Transverse colon (tissue), 4 donors: ENCODE results near the gene ECM2. TPM values are rescaled to one million over a fixed set of nuclear protein-coding genes. Genes with fewer than 3 reads are reported as not detected.

Source experiments
- DNase-seq: peaks from one replicate; pipeline ENCODE4 v3.0.0-alpha.2; 2019
- H3K27ac ChIP-seq, 4 donors: fragments of 200-600 bp; sonication (generic); 2 replicates each; pipeline ENCODE4 v1.5.1; 2016 to 2018; ENCODE audit warnings: inconsistent platforms in 4 of 4
- H3K27me3 ChIP-seq: fragments of 200-600 bp; sonication (generic); 2 replicates; pipeline ENCODE4 v1.5.1; 2017; ENCODE audit warnings: inconsistent platforms
- H3K36me3 ChIP-seq, 4 donors: fragments of 200-600 bp; sonication (generic); 2 replicates each; pipeline ENCODE4 v1.5.1; 2017 to 2019; ENCODE audit warnings: inconsistent platforms in 4 of 4
- H3K4me1 ChIP-seq, 4 donors: fragments of 200-600 bp; sonication (generic); 2 replicates each; pipeline ENCODE4 v1.5.1; 2017 to 2020; ENCODE audit warnings: inconsistent platforms in 4 of 4
- H3K4me3 ChIP-seq, 4 donors: fragments of 200-600 bp; sonication (generic); 1 replicate in 1 of 4; 2 replicates in 3 of 4; pipeline versions ENCODE4 v1.5.1 to v1.6.1; 2017 to 2019; ENCODE audit warnings: inconsistent platforms in 4 of 4
- H3K9me3 ChIP-seq, 2 donors: fragments of 200-600 bp; sonication (generic); 2 replicates each; pipeline ENCODE4 v1.5.1; 2017 to 2019; ENCODE audit warnings: inconsistent platforms in 2 of 2
- EP300 ChIP-seq: sonication (generic); formaldehyde crosslinking; IDR thresholded peaks from one replicate; pipeline ENCODE4 v1.6.1; 2017; ENCODE audit warnings: antibody characterized with exemption, low read depth
- POLR2A ChIP-seq: fragments of 450-650 bp; IDR thresholded peaks from one replicate; pipeline ENCODE4 v1.6.1; 2016; ENCODE audit warnings: antibody characterized with exemption, mild to moderate bottlenecking, moderate library complexity
- POLR2AphosphoS5 ChIP-seq, 3 donors: sonication (generic); formaldehyde crosslinking; IDR thresholded peaks; one replicate each; pipeline ENCODE4 v1.6.1; 2016; ENCODE audit warnings: antibody characterized with exemption in 3 of 3
- WGBS, 2 donors: methylation state at CpG; one replicate each; pipeline ENCODE4 v1.1.5; 2018; ENCODE audit warnings: low coverage in 1 of 2; 5-methylcytosine and 5-hydroxymethylcytosine counted together
- in situ Hi-C, 4 donors: fragments of 200-750 bp; cut with MboI; loops; one replicate each; pipeline versions ENCODE4 v1.15.0 to v1.15.1; 2017; ENCODE audit warnings: low sequenced_read_pairs in 3 of 4, low pct_ligation_motif_present in 1 of 4, low pct_unique_long_range_greater_than_20kb in 1 of 4
- intact Hi-C: fragments of 100-400 bp; cut with DNase I; formaldehyde crosslinking; loops from one replicate; pipeline ENCODE4 v1.15.1; 2023; ENCODE audit warnings: low total_unique reads
- total RNA-seq, 4 donors: library from RNA; depleted of rRNA; stranded (reverse); fragments of >200 nt; gene quantifications; one replicate each; pipeline ENCODE4 v1.1.0, GENCODE V29; 2016
- TF ChIP-seq, protein P1 (sequence below), 5 experiments: fragments of 200-600 bp in 3 of 5; fragments of 450-650 bp in 2 of 5; sonication (generic) in 3 of 5; IDR thresholded peaks; 1 replicate in 2 of 5; 2 replicates in 3 of 5; pipeline ENCODE4 v1.5.1; 2016 to 2017; ENCODE audit warnings: antibody characterized with exemption in 5 of 5, inconsistent platforms in 3 of 5, mild to moderate bottlenecking in 2 of 5, moderate library complexity in 1 of 5

The ECM2 gene
- total RNA-seq, 4 donors from 2014 or later = 0.37 to 7.2 (median 3.1) TPM

DNA sequence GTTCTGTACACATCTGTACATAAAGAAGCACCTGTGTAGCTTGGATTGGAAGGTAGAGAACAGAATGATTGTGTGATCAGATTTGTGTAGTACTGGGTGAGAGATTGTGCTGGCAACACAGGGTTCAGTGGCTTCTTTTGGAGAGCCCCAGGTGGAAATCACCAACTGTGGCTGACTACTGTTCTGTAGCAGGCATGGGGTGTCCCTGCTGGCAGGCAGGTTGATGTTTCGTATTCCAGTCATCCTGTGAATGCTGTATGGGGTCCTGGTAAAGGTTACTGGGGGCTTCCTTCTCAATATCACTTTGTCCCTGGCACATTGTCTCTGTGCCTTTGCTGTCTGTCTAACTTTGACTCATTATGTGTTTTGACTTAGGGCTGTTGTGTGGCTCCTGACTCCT, 58.8 kb downstream of the ECM2 start:
- H3K27ac ChIP-seq = no peak overlapping the region

DNA sequence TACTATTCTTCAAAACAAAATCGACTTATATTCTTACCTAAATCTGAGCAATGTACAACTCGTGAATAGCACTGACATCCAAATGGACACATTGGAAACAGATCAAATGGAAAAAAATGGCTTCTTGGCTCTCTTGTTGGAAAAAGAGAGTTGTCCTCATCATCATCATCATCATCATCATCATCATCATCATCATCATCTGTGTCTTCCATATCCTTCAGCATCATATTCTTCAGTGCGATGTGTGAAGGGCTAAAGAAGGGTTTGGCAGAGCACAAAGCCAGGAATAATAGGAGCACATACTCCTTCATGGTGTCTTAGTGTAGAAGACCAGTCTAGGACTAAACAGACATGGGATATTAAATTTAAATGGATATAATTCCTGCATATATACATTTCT, 61.2 kb downstream of the ECM2 start:
- 92 to 94% methylated on average over 3 of the region's 3 CpGs for WGBS, 2 donors
- H3K27ac ChIP-seq = no peak overlapping the region
- H3K4me3 ChIP-seq = no peak overlapping the region
- TF ChIP-seq EP300 = no peak
- TF ChIP-seq, protein P1, sequence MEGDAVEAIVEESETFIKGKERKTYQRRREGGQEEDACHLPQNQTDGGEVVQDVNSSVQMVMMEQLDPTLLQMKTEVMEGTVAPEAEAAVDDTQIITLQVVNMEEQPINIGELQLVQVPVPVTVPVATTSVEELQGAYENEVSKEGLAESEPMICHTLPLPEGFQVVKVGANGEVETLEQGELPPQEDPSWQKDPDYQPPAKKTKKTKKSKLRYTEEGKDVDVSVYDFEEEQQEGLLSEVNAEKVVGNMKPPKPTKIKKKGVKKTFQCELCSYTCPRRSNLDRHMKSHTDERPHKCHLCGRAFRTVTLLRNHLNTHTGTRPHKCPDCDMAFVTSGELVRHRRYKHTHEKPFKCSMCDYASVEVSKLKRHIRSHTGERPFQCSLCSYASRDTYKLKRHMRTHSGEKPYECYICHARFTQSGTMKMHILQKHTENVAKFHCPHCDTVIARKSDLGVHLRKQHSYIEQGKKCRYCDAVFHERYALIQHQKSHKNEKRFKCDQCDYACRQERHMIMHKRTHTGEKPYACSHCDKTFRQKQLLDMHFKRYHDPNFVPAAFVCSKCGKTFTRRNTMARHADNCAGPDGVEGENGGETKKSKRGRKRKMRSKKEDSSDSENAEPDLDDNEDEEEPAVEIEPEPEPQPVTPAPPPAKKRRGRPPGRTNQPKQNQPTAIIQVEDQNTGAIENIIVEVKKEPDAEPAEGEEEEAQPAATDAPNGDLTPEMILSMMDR (IDR thresholded peaks at IDR 0.05) = no peak
- no peak for TF ChIP-seq POLR2AphosphoS5 (IDR thresholded peaks at IDR 0.05)
- no peak for TF ChIP-seq POLR2A
- peaks cover 0 to 8% (median 0%) of the 10 kb centered on the region in 4 donors for H3K4me1 ChIP-seq
- no peaks in the 10 kb centered on the region for H3K9me3 ChIP-seq
- DNase-seq = no peak
- no peaks in the 10 kb centered on the region for H3K36me3 ChIP-seq
- no peaks in the 10 kb centered on the region for H3K27me3 ChIP-seq
- in situ Hi-C loops = no loop called here
- intact Hi-C loops = no loop called here

More for the DNA sequence above, 58.8 kb downstream of the ECM2 start:
- Histone ChIP-seq H3K27me3 (no peaks in the 10 kb centered on the region), H3K36me3 (no peaks in the 10 kb centered on the region), H3K4me1 (peaks cover 0 to 27% (median 2%) of the 10 kb centered on the region in 4 donors), H3K9me3 (no peaks in the 10 kb centered on the region), H3K4me3 (no peak overlapping the region)
- 88% methylated on average over 1 of the region's 1 CpG; no CpG with 5 or more reads in 1 of the 2 donors for WGBS, 2 donors
- intact Hi-C loops = no loop called here
- in situ Hi-C loops = no loop called here
- DNase-seq = no peak
- TF ChIP-seq EP300 = no peak
- no peak for TF ChIP-seq POLR2A
- TF ChIP-seq, protein P1 (IDR thresholded peaks at IDR 0.05) = no peak
- no peak for TF ChIP-seq POLR2AphosphoS5 (IDR thresholded peaks at IDR 0.05)

DNA sequence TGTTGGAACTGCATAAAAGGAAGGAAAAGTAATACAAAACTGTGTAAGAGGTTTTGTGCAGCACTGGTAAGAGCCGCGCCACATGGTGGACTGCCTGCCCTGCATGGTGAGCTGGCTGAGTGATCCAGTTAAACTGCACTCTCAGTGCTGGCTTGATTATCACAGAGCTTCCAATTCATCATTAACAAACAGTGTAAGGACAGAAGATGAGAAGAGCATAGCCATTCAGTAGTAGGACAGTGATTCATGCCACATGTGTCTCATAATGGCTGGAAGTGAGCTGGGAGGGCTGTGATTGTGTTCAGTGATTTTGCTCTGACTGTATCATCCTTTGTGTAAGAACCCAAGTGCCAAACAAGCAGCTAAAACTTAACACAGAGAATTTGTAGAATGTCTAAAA, 67.6 kb downstream of the ECM2 start:
- 91 to 100% methylated on average over 2 of the region's 2 CpGs for WGBS, 2 donors
- Histone ChIP-seq H3K27ac (no peak overlapping the region), H3K36me3 (no peaks in the 10 kb centered on the region), H3K27me3 (no peaks in the 10 kb centered on the region), H3K4me1 (peaks cover 0 to 6% (median 0%) of the 10 kb centered on the region in 4 donors), H3K9me3 (no peaks in the 10 kb centered on the region), H3K4me3 (no peak overlapping the region)
- in situ Hi-C loops = no loop called here
- intact Hi-C loops = no loop called here
- DNase-seq = no peak
- TF ChIP-seq POLR2AphosphoS5 (IDR thresholded peaks at IDR 0.05) (no peak), EP300 (no peak), POLR2A (no peak)
- TF ChIP-seq, protein P1 (IDR thresholded peaks at IDR 0.05) = no peak

DNA sequence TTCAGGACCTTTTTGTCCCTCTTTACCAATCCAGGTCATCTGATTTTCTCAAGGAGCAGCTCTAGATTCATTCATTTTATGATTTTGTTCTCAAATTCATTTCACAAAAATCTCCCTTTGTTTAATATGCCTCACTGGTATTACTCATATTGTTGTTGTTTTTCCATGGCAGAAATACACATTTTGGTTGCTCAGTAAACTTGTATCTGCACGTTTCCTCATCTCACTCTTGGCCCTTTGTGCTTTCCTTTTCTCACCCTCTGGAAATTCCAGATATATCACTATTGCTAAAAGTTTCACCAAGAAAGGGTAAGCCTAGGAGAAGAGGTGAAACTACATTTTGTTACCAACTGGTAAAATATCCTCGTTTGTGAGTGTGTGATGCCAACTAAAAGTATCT, 68.3 kb downstream of the ECM2 start:
- Histone ChIP-seq H3K27me3 (no peaks in the 10 kb centered on the region), H3K36me3 (no peaks in the 10 kb centered on the region), H3K9me3 (no peaks in the 10 kb centered on the region), H3K4me3 (no peak overlapping the region), H3K4me1 (peaks cover 0 to 6% (median 0%) of the 10 kb centered on the region in 4 donors), H3K27ac (no peak overlapping the region)
- DNase-seq = no peak
- WGBS, 2 donors = 85 to 89% methylated on average over 2 of the region's 2 CpGs
- no peak for TF ChIP-seq POLR2A
- TF ChIP-seq EP300 = no peak
- TF ChIP-seq, protein P1 (IDR thresholded peaks at IDR 0.05) = no peak
- TF ChIP-seq POLR2AphosphoS5 (IDR thresholded peaks at IDR 0.05) = no peak
- intact Hi-C loops = no loop called here
- in situ Hi-C loops = no loop called here
